DND-41 (cell line): ENCODE data around the gene DCDC1.

Experiments used
- ATAC-seq: fragments of 200-7000 bp; cut with Tn5 transposase; 3 replicates; pipeline ENCODE4 v1.9.1; 2021; ENCODE audit warnings: low read depth; ENCODE audit not compliant: insufficient read depth
- DNase-seq: peaks from one replicate; pipeline ENCODE4 v3.0.0-alpha.2; 2020
- H2AFZ ChIP-seq: 2 replicates; pipeline ENCODE4 v1.6.0; 2012; ENCODE audit warnings: low read depth, low read length
- H3K27ac ChIP-seq: 2 replicates; pipeline ENCODE4 v1.5.1; 2012; ENCODE audit warnings: low read length, inconsistent platforms
- H3K27me3 ChIP-seq: fragments of 200-600 bp; sonication (generic); 2 replicates; pipeline ENCODE4 v1.6.0; 2012; ENCODE audit warnings: low read length, mild to moderate bottlenecking, inconsistent platforms; ENCODE audit not compliant: insufficient read depth, poor library complexity
- H3K36me3 ChIP-seq: 2 replicates; pipeline ENCODE4 v1.5.1; 2012; ENCODE audit warnings: low read length, inconsistent platforms; ENCODE audit not compliant: insufficient read depth
- H3K4me1 ChIP-seq: 2 replicates; pipeline ENCODE4 v1.5.1; 2012; ENCODE audit warnings: mild to moderate bottlenecking, low read length; ENCODE audit not compliant: insufficient read depth
- H3K4me2 ChIP-seq: 2 replicates; pipeline ENCODE4 v1.6.0; 2012; ENCODE audit warnings: mild to moderate bottlenecking, moderate library complexity, low read length, inconsistent platforms; ENCODE audit not compliant: insufficient read depth
- H3K4me3 ChIP-seq, 2 experiments: fragments of 200-600 bp in 1 of 2; shearing (Covaris generic) in 1 of 2; 2 replicates each; pipeline ENCODE4 v1.5.1; 2012 to 2016; ENCODE audit warnings: inconsistent platforms in 2 of 2, low read length in 2 of 2, mild to moderate bottlenecking in 2 of 2, low read depth in 1 of 2, moderate library complexity in 1 of 2
- H3K79me2 ChIP-seq: 2 replicates; pipeline ENCODE4 v1.6.0; 2012; ENCODE audit warnings: low read length, inconsistent platforms; ENCODE audit not compliant: insufficient read depth
- H3K9ac ChIP-seq: 2 replicates; pipeline ENCODE4 v1.6.0; 2012; ENCODE audit warnings: low read depth, mild to moderate bottlenecking, inconsistent platforms, low read length, moderate library complexity
- H3K9me3 ChIP-seq: 2 replicates; pipeline ENCODE4 v1.5.1; 2012; ENCODE audit warnings: low read length, moderate library complexity, mild to moderate bottlenecking, inconsistent platforms; ENCODE audit not compliant: insufficient read depth, severe bottlenecking
- H4K20me1 ChIP-seq: 2 replicates; pipeline ENCODE4 v1.6.0; 2012; ENCODE audit warnings: low read length; ENCODE audit not compliant: insufficient read depth
- CTCF ChIP-seq: IDR thresholded peaks from 2 replicates; pipeline ENCODE4 v1.5.1; 2012; ENCODE audit warnings: borderline replicate concordance, low read length, moderate library complexity, mild to moderate bottlenecking; ENCODE audit not compliant: poor library complexity, severe bottlenecking; ENCODE audit errors: extremely low read depth
- EZH2 ChIP-seq: IDR thresholded peaks from 3 replicates; pipeline ENCODE4 v1.6.1; 2012; ENCODE audit warnings: borderline replicate concordance, low read depth, mild to moderate bottlenecking, moderate library complexity, low read length, inconsistent platforms; ENCODE audit not compliant: severe bottlenecking

The DCDC1 gene

GRCh38 chr11:31417357-31417756, 47.8 kb upstream of the DCDC1 start:
- Histone ChIP-seq H3K4me2 (no peak overlapping the region), H3K9ac (no peak overlapping the region), H3K27ac (no peak overlapping the region), H3K9me3 (no peaks in the 10 kb centered on the region), H4K20me1 (no peaks in the 10 kb centered on the region), H3K27me3 (no peaks in the 10 kb centered on the region), H3K36me3 (no peaks in the 10 kb centered on the region; the same call in 1 of the 2 replicates), H3K4me1 (no peaks in the 10 kb centered on the region), H2AFZ (no peak overlapping the region), H3K79me2 (no peaks in the 10 kb centered on the region), H3K4me3 (no peak overlapping the region)
- no peak for DNase-seq
- ATAC-seq = no peak
- no peak for TF ChIP-seq CTCF
- TF ChIP-seq EZH2 = no peak

GRCh38 chr11:31415435-31415834, 45.9 kb upstream of the DCDC1 start:
- no peaks in the 10 kb centered on the region for H3K4me1 ChIP-seq
- H3K9ac ChIP-seq = no peak overlapping the region
- H3K79me2 ChIP-seq = no peaks in the 10 kb centered on the region
- no peak for DNase-seq
- H3K9me3 ChIP-seq = no peaks in the 10 kb centered on the region
- H3K27me3 ChIP-seq = no peaks in the 10 kb centered on the region
- no peaks in the 10 kb centered on the region; the same call in 1 of the 2 replicates for H3K36me3 ChIP-seq
- TF ChIP-seq EZH2 (no peak), CTCF (no peak)
- H4K20me1 ChIP-seq = no peaks in the 10 kb centered on the region
- peak; percentile 37; the same call in 1 of the 3 replicates for ATAC-seq
- no peak overlapping the region for H2AFZ ChIP-seq
- H3K4me2 ChIP-seq = no peak overlapping the region
- H3K4me3 ChIP-seq = no peak overlapping the region
- no peak overlapping the region for H3K27ac ChIP-seq

GRCh38 chr11:31414338-31414737, 44.8 kb upstream of the DCDC1 start:
- no peak for ATAC-seq
- no peak for DNase-seq
- Histone ChIP-seq H3K27me3 (no peaks in the 10 kb centered on the region), H3K4me3 (no peak overlapping the region), H3K4me1 (no peaks in the 10 kb centered on the region), H3K27ac (no peak overlapping the region), H4K20me1 (no peaks in the 10 kb centered on the region), H3K9ac (no peak overlapping the region), H2AFZ (no peak overlapping the region), H3K9me3 (no peaks in the 10 kb centered on the region), H3K4me2 (no peak overlapping the region), H3K36me3 (no peaks in the 10 kb centered on the region; the same call in 1 of the 2 replicates), H3K79me2 (no peaks in the 10 kb centered on the region)
- TF ChIP-seq CTCF (no peak), EZH2 (no peak)

GRCh38 chr11:31412946-31413345, 43.4 kb upstream of the DCDC1 start:
- H4K20me1 ChIP-seq = no peaks in the 10 kb centered on the region
- H3K4me1 ChIP-seq = no peaks in the 10 kb centered on the region
- H3K9ac ChIP-seq = no peak overlapping the region
- no peaks in the 10 kb centered on the region for H3K9me3 ChIP-seq
- H3K36me3 ChIP-seq = no peaks in the 10 kb centered on the region; the same call in 1 of the 2 replicates
- ATAC-seq = no peak
- H2AFZ ChIP-seq = no peak overlapping the region
- no peak for DNase-seq
- TF ChIP-seq EZH2 (no peak), CTCF (no peak)
- H3K4me3 ChIP-seq = no peak overlapping the region
- no peaks in the 10 kb centered on the region for H3K79me2 ChIP-seq
- no peak overlapping the region for H3K4me2 ChIP-seq
- no peak overlapping the region for H3K27ac ChIP-seq
- no peaks in the 10 kb centered on the region for H3K27me3 ChIP-seq
